ENCODE data around the gene C7orf33. TPM values are rescaled to one million over a fixed set of nuclear protein-coding genes. Genes with fewer than 3 reads are reported as not detected.

C7orf33 gene
- not detected for total RNA-seq

- H3K27me3 ChIP-seq, result peaks cover 0 to 7% of the 10 kb centered on the region in 2 donors
- intact Hi-C loops (cut with DNase I; ENCODE audit: low total_unique reads), result no loop called here
- TF ChIP-seq POLR2AphosphoS5 (IDR thresholded peaks at IDR 0.05), result no peak
Observed at GRCh38 chr7:148590471-148590870, at the start of gene C7orf33. Gene C7orf33 (plus strand): TSS chr7:148590766. CDS start chr7:148590926, 160 bp downstream.

GRCh38 chr7:148541891-148542504, 48.6 kb upstream of the C7orf33 start:
- Histone ChIP-seq H3K4me1 (no peaks in the 10 kb centered on the region), H3K27ac (no peak overlapping the region), H3K9me3 (no peaks in the 10 kb centered on the region), H3K27me3 (no peaks in the 10 kb centered on the region), H3K4me3 (no peak overlapping the region), H3K36me3 (no peaks in the 10 kb centered on the region)
- no peak for TF ChIP-seq POLR2A (IDR thresholded peaks at IDR 0.05)
- TF ChIP-seq, protein P1, sequence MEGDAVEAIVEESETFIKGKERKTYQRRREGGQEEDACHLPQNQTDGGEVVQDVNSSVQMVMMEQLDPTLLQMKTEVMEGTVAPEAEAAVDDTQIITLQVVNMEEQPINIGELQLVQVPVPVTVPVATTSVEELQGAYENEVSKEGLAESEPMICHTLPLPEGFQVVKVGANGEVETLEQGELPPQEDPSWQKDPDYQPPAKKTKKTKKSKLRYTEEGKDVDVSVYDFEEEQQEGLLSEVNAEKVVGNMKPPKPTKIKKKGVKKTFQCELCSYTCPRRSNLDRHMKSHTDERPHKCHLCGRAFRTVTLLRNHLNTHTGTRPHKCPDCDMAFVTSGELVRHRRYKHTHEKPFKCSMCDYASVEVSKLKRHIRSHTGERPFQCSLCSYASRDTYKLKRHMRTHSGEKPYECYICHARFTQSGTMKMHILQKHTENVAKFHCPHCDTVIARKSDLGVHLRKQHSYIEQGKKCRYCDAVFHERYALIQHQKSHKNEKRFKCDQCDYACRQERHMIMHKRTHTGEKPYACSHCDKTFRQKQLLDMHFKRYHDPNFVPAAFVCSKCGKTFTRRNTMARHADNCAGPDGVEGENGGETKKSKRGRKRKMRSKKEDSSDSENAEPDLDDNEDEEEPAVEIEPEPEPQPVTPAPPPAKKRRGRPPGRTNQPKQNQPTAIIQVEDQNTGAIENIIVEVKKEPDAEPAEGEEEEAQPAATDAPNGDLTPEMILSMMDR (IDR thresholded peaks at IDR 0.05), result no peak
- intact Hi-C loops (cut with DNase I; ENCODE audit: low total_unique reads), result no loop called here
- no peak for DNase-seq (ENCODE audit: low spot score in 2 of 2)

More at GRCh38 chr7:148590471-148590870, at the start of gene C7orf33:
- Histone ChIP-seq H3K36me3 (no peaks in the 10 kb centered on the region), H3K27ac (no peak within 1 kb of the TSS), H3K4me1 (no peaks in the 10 kb centered on the region), H3K9me3 (no peaks in the 10 kb centered on the region), H3K4me3 (no peak within 1 kb of the TSS)
- DNase-seq (ENCODE audit: low spot score in 2 of 2), result no peak

DNA sequence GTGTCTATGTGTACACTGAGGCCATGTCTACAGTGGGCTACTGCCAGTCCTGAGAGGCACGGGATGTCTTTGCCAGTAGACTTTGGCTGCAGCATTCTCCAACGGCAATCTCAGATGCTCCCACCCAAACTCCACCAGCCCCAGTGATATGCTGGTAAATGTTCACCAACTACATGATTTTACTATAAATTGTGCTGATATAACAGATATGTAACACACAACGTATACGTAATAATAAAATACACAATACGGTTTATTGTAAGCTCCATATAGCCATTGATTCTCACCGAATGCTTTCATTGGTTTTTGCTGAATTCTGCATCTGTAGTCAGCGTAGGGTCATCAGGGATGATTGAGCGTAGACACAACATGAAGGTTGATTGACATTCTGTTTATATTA, 47.3 kb upstream of the C7orf33 start:
- H3K4me3 ChIP-seq, result no peak overlapping the region
- no peaks in the 10 kb centered on the region for H3K9me3 ChIP-seq
- H3K27me3 ChIP-seq, result no peaks in the 10 kb centered on the region
- DNase-seq (ENCODE audit: low spot score in 2 of 2), result no peak
- intact Hi-C loops (cut with DNase I; ENCODE audit: low total_unique reads), result no loop called here
- no peaks in the 10 kb centered on the region for H3K4me1 ChIP-seq
- TF ChIP-seq POLR2A (IDR thresholded peaks at IDR 0.05) (no peak), POLR2AphosphoS5 (IDR thresholded peaks at IDR 0.05) (no peak)
- TF ChIP-seq, protein P1 (IDR thresholded peaks at IDR 0.05), result no peak
- no peak overlapping the region for H3K27ac ChIP-seq
- no peaks in the 10 kb centered on the region for H3K36me3 ChIP-seq

- no peaks in the 10 kb centered on the region for H3K27me3 ChIP-seq
- TF ChIP-seq POLR2A (IDR thresholded peaks at IDR 0.05) (no peak), POLR2AphosphoS5 (IDR thresholded peaks at IDR 0.05) (no peak)
- TF ChIP-seq, protein P1 (IDR thresholded peaks at IDR 0.05), result no peak
- no peak overlapping the region for H3K27ac ChIP-seq
- intact Hi-C loops (cut with DNase I; ENCODE audit: low total_unique reads), result no loop called here
- peaks cover 0 to 5% of the 10 kb centered on the region in 2 donors for H3K9me3 ChIP-seq
- no peak overlapping the region for H3K4me3 ChIP-seq
- DNase-seq (ENCODE audit: low spot score in 2 of 2), result no peak
- H3K36me3 ChIP-seq, result no peaks in the 10 kb centered on the region
- no peaks in the 10 kb centered on the region for H3K4me1 ChIP-seq
Observed at GRCh38 chr7:148545172-148545571, 45.4 kb upstream of the C7orf33 start.

DNA sequence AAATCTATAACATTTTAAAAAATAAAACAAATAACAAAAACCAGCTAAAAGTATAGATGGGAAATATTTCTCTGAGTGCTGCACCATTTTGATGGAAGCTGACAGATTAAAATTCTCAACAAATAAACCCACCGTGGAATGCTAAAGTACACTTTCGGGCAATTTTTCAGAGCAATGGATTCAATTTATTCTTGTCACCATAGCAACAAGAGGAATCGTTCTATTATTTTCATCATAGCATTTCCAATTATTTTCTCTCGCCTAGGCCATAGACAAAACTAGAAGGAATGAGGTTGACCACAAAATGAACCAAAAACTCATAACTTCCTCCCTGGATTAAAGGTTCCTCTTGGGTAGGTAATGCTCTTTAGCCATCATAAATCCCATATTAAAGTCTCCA, 44.6 kb upstream of the C7orf33 start:
- Histone ChIP-seq H3K4me1 (no peaks in the 10 kb centered on the region), H3K36me3 (no peaks in the 10 kb centered on the region), H3K9me3 (peaks cover 4 to 6% of the 10 kb centered on the region in 2 donors), H3K4me3 (no peak overlapping the region), H3K27ac (no peak overlapping the region), H3K27me3 (no peaks in the 10 kb centered on the region)
- TF ChIP-seq POLR2AphosphoS5 (IDR thresholded peaks at IDR 0.05), result no peak
- no peak for TF ChIP-seq POLR2A (IDR thresholded peaks at IDR 0.05)
- TF ChIP-seq, protein P1 (IDR thresholded peaks at IDR 0.05), result no peak
- intact Hi-C loops (cut with DNase I; ENCODE audit: low total_unique reads), result no loop called here
- DNase-seq (ENCODE audit: low spot score in 2 of 2), result no peak
